Measurements from ENCODE around the gene SLC25A40.
"Not testable (repeated sequence)": the region's sequence is repeated elsewhere in the genome, so short reads cannot be mapped to it uniquely, and the experiment has no call there.

SLC25A40 gene

GRCh38 chr7:87876040-87876868, at the start of gene SLC25A40, which contains the start of gene DBF4:
TSS of gene SLC25A40 (minus strand) at chr7:87876360. CDS start at chr7:87858727, 17,633 bp downstream.
TSS of gene DBF4 (plus strand) at chr7:87876493. CDS start at chr7:87876733, 240 bp downstream.
- peak; percentile 96 for DNase-seq

- DNase-seq, result not testable (repeated sequence)
These were observed 46.7 kb upstream of the SLC25A40 start for GRCh38 chr7:87922759-87923395.

- no peak for DNase-seq
These were observed 44.4 kb upstream of the SLC25A40 start for GRCh38 chr7:87920578-87920977.

DNA sequence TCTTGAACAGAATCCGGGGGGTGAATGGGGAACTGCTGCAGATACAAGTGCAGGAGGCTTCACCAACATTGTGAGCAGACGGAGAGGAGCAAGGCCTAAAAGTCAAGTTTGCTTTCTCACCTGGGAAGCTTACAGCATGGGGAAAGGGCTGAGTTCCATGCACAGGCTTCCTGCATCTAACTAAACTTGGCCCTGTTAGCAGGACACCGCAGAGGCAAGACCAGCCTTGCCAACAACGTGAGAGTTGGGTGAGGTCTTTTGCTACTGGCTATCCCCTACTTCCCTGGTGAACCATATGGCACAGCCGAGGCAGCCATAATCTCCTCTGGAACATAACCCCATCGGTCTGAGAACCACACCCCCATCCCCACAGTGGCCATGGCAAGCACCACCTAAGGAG, 43.7 kb upstream of the SLC25A40 start:
- no peak for DNase-seq

DNA sequence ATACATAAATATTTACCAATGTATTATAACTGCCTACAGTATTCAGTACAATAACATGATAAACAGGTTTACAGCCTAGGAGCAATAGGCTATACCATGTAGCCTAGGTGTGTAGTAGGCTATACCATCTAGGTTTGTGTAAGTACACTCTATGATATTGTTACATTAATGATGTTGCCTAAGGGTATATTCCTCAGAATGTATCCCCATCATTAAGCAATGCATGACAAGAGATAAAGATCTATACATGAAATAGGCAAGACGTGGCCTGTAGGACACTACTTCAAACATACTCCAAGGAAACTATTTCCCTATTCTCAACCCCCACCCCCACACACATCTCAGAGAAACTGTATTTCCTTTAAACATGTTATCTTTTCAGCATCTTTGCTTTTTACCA, 42.6 kb upstream of the SLC25A40 start:
- DNase-seq, result no peak

- DNase-seq, result peak; percentile 47
These were observed 36.0 kb upstream of the SLC25A40 start for GRCh38 chr7:87912121-87912520.

DNA sequence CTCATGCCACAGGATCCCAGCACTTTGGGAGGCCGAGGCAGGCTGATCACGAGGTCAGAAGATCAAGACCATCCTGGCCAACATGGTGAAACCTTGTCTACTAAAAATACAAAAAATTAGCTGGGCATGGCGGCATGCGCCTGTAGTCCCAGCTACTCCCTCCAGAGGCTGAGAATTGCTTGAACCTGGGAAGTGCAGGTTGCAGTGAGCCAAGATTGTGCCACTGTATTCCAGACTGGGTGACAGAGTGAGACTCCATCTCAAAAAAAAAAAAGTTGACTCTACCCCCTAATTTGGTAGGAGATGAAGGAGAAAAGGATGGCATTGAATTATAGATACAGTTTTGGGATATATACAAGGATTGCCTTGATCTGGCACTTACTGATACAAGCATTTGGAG, 32.7 kb upstream of the SLC25A40 start:
- not testable (repeated sequence) for DNase-seq

DNA sequence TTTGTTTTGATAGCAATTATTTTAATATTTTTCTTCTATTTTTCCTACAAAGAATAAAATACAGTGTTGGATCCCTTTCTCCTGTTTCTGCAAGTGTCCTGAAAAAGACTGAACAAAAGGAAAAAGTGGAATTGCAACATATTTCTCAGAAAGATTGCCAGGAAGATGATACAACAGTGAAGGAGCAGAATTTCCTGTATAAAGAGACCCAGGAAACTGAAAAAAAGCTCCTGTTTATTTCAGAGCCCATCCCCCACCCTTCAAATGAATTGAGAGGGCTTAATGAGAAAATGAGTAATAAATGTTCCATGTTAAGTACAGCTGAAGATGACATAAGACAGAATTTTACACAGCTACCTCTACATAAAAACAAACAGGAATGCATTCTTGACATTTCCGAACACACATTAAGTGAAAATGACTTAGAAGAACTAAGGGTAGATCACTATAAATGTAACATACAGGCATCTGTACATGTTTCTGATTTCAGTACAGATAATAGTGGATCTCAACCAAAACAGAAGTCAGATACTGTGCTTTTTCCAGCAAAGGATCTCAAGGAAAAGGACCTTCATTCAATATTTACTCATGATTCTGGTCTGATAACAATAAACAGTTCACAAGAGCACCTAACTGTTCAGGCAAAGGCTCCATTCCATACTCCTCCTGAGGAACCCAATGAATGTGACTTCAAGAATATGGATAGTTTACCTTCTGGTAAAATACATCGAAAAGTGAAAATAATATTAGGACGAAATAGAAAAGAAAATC, 31.2 kb upstream of the SLC25A40 start:
- not testable (repeated sequence) for DNase-seq

DNA sequence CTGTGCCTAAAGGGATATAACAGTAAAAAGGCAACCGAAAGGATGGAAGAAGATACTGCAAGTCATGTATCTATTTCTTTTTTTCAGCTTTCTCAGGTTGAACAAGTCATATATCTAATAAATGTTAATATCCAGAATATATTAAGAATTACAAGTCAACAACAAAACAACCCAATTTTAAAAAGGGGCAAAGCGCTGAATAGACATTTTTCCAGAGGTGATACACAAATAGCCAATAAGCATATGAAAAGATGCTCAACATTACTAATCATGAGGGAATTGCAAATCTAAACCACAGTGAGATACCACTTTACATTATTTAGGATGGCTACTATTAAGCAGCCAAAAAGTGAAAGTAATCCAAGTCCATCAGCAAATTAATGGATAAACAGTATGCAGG, 23.1 kb upstream of the SLC25A40 start:
- DNase-seq, result no peak

GRCh38 chr7:87895363-87895762, 19.2 kb upstream of the SLC25A40 start:
- DNase-seq, result no peak

DNA sequence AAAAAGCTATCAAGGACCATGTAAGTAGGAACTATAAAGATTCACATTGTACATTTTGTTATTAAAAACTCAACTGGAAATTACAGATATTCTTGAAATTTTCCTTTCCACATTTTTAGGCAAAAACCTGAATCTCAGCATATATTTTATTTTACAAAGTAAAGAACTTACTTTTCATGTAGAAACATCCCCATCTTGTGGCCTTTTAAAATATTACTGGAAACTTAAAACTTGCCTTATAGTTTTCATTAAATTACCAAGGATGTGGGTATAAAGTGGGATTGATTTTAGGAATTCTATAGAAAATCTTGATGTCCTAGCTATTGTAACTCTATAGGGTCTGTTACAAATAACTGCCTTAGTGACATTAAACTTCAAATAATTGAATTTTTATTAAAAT, 10.7 kb upstream of the SLC25A40 start:
- peak; percentile 65 for DNase-seq

DNA sequence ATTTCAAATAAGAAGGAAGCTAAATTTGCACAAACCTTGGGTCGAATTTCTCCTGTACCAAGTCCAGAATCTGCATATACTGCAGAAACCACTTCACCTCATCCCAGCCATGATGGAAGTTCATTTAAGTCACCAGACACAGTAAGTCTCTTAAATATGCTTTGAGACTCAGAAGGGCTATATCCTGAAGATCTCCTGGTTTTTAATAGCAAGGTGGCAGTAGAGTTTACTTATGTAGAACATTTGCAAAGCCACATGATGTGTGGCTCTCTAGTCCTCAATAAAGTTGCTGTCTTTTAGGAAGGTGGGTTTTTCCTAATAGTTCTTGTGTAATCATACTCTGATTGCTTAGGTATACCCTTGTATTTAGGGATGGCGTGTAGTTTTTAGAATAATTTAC, 8.9 kb upstream of the SLC25A40 start:
- DNase-seq, result no peak

GRCh38 chr7:87882151-87882937, 6.2 kb upstream of the SLC25A40 start:
- DNase-seq, result no peak

GRCh38 chr7:87878208-87878735, 2.1 kb upstream of the SLC25A40 start:
- DNase-seq, result no peak

GRCh38 chr7:87877366-87878040, 1.3 kb upstream of the SLC25A40 start:
- DNase-seq, result no peak

- peak; percentile 68 for DNase-seq
These were observed 692 bp upstream of the SLC25A40 start for GRCh38 chr7:87876869-87877234.

DNA sequence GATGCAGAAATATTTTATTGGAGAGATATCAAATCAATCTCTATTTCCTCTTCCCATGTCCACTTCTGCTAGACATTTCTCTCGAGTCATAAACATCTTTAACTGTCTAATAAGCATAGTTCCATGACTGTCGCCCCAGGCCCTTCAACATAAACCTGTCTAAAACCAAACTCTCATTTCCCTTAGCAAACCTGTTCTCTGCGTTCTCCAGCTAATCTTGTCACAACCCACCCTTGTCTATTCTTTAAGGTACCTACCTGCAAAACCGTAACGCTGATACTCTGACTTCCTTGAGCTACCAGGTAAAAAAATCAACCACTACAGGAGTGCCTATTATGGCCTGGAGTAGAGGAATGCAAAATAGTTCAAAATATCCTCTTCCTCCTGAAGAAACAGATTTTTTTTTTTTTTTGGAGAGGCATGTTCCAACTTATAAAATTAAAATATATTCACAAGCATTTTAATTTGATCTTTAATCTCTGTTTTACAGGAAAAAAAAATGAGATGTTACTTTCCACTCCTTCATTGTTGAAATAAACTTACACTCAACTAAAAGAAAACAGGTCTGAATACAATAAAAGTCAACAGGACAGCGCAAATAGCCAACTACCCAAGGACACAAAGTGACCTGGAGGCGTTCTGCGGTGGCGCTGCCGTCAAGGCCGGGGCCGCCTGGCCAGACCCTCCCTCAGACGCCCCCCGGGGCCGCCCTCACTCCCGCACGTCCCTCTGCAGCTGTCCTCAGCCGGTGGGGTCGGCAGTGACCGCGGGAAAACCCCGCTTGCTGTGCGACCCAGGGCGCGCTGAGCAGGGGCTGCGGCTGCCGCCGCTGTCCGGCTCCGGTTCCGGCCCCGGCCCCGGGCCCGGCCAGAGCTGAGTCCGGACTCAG, 765 bp downstream of the SLC25A40 start:
- peak; percentile 23 for DNase-seq

DNA sequence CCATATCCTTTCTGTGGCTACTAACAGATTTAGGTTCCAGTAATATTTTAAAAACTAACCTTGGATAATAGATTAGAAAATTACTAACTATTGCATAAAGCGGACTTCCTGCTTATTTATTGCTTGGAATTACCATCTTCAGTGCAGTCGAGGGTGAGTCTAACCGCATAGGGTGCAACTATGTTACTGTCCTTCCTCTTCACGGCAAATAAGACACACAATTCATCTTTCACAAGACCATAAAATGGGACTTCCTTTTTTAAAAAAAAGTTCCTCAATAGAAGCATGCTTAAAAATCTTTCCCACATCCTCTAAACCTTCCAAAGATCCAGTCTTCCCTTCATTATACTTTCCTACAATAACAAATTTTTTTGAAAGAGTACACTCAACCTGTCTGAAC, 2.1 kb downstream of the SLC25A40 start:
- DNase-seq, result peak; percentile 93

DNA sequence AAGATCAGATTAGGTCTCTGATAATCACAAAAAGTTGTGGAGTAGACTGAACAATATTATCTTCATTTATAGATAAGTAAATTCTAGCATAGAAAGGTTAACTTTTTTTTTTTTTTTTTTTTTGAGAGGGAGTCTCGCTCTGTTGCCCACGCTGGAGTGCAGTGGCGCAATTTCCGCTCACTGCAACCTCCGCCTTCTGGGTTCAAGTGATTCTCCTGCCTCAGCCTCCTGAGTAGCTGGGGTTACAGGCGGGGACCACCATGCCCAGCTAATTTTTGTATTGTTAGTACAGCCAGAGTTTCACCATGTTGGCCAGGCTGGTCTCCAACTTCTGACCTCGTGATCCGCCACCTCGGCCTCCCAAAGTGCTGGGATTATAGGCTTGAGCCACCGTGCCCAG, 2.8 kb downstream of the SLC25A40 start:
- DNase-seq, result peak; percentile 45

- peak; percentile 90 for DNase-seq
These were observed 3.8 kb downstream of the SLC25A40 start for GRCh38 chr7:87872346-87872745.

GRCh38 chr7:87870471-87870870, 5.7 kb downstream of the SLC25A40 start:
- DNase-seq, result no peak

Measured in inflammatory macrophage treated with lipopolysaccharide for 4 hours (primary cell).